Measurements from ENCODE around the gene MXRA7.

DNA sequence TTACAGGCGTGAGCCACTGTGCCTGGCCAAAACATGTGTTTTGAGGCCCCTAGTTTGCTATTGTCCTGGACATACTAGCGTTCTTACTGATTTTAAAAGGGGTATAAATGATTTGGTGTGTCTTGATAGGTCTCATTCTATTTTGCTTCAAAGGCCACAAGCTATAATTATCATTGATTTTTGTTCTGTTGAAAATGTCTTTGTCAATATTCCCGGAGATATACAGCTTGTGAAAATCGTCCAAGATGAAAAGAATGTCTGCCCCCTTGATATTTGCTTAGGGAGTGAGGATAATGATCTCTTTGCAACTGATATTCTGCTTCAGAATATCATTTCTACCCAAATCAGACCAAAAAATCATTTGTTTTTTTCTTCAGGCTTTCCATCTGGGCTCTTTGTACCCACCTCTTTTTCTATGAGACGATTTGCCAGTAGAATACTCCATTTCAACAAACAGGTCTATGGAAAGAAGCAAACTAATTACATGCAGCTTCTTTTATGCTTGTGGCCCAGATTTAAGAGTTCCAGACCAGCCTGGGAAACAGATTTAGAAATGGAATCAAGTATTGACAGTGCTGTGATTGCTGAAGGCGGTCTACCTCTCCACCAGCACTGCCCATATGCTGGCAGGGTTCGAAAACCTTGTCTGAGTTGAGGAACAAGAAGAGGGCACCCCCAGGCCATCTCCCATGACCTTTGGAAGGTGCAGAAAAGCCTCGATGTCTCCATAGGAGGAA is 53.1 kb downstream of the MXRA7 start:
- TF ChIP-seq, protein P1, sequence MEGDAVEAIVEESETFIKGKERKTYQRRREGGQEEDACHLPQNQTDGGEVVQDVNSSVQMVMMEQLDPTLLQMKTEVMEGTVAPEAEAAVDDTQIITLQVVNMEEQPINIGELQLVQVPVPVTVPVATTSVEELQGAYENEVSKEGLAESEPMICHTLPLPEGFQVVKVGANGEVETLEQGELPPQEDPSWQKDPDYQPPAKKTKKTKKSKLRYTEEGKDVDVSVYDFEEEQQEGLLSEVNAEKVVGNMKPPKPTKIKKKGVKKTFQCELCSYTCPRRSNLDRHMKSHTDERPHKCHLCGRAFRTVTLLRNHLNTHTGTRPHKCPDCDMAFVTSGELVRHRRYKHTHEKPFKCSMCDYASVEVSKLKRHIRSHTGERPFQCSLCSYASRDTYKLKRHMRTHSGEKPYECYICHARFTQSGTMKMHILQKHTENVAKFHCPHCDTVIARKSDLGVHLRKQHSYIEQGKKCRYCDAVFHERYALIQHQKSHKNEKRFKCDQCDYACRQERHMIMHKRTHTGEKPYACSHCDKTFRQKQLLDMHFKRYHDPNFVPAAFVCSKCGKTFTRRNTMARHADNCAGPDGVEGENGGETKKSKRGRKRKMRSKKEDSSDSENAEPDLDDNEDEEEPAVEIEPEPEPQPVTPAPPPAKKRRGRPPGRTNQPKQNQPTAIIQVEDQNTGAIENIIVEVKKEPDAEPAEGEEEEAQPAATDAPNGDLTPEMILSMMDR (IDR thresholded peaks at IDR 0.05) = no peak
- TF ChIP-seq POLR2A (IDR thresholded peaks at IDR 0.05) = no peak
